B cell (primary cell): ENCODE measurements around the gene DOCK3.

Experiments used
- CTCF ChIP-seq: fragments of 200-600 bp; IDR thresholded peaks from one replicate; pipeline ENCODE4 v1.8.0; 2022; ENCODE audit warnings: antibody characterized with exemption, mild to moderate bottlenecking
- EZH2 ChIP-seq: IDR thresholded peaks from 2 replicates; pipeline ENCODE4 v1.6.1; 2012; ENCODE audit warnings: borderline replicate concordance, low read depth, mild to moderate bottlenecking, moderate library complexity, low read length; ENCODE audit not compliant: insufficient read depth, poor library complexity, severe bottlenecking

- TF ChIP-seq CTCF (no peak), EZH2 (no peak)
These were observed 631.4 kb downstream of the DOCK3 start for GRCh38 chr3:51306093-51306492.
